Fibroblast of skin of right biceps (primary cell): Measurements from ENCODE around the gene PRRT1B.

Experiments
- DNase-seq: peaks from one replicate; pipeline ENCODE4 v3.0.0-alpha.2; 2013

The PRRT1B gene

GRCh38 chr9:131554087-131554842 lies 8.9 kb downstream of the PRRT1B start:
- DNase-seq, result no peak

GRCh38 chr9:131554843-131555351 lies 9.6 kb downstream of the PRRT1B start:
- DNase-seq, result no peak

- no peak for DNase-seq
Measured at GRCh38 chr9:131555841-131556673, 10.7 kb downstream of the PRRT1B start.

GRCh38 chr9:131557855-131558548 lies 12.7 kb downstream of the PRRT1B start:
- DNase-seq, result no peak

DNA sequence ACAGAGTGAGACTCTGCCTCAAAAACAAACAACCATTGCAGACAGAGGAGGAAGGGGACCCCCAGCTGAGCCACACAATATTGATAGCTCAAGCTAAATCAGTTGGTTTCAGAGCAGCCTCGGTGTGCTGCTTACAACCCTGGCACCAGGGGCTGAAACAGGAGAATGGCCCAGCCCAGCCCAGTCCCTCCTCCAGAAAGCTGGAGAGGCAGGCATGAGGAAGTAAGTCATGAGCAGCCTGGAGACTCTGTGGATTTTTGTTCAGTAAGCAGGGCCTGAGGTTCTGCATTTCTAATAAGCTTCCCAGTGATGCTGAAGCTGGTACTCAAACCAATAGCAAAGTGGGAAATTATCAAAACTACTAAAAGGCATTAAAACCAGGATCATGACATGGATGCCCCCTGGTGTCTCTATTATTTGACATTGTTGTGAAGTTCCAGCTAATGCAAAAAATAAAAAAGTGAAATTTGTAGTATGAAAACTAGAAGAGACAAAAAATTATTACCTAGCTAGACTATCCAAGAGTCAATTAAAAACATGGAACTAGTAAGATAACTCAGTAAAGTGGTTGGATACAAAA lies 14.2 kb downstream of the PRRT1B start:
- DNase-seq, result no peak

GRCh38 chr9:131562032-131562959 lies 17.0 kb downstream of the PRRT1B start:
- DNase-seq, result peak; percentile 49

GRCh38 chr9:131565369-131565768 lies 20.0 kb downstream of the PRRT1B start:
- DNase-seq, result no peak

DNA sequence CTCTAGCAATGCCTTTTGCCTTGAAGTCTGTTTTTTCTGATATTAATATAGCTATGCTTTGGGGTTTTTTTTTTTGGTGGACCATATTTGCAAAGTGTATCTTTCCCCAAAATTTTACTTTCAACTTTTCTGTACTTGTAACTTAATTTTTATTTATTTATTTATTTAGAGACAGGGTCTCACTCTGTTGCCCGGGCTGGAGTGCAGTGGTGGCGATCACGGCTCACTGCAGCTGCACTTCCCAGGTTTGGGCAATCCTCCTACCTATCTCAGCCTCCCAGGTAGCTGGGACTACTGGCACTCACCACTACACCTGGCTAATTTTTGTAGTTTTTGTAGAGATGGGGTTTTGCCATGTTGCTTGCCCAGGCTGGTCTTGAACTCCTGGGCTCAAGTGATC lies 20.8 kb downstream of the PRRT1B start:
- no peak for DNase-seq

- DNase-seq, result no peak
Measured at GRCh38 chr9:131567910-131568309, 22.6 kb downstream of the PRRT1B start.

GRCh38 chr9:131574730-131575640 lies 29.7 kb downstream of the PRRT1B start:
- no peak for DNase-seq

GRCh38 chr9:131575946-131576853 lies 30.9 kb downstream of the PRRT1B start:
- DNase-seq, result no peak

DNA sequence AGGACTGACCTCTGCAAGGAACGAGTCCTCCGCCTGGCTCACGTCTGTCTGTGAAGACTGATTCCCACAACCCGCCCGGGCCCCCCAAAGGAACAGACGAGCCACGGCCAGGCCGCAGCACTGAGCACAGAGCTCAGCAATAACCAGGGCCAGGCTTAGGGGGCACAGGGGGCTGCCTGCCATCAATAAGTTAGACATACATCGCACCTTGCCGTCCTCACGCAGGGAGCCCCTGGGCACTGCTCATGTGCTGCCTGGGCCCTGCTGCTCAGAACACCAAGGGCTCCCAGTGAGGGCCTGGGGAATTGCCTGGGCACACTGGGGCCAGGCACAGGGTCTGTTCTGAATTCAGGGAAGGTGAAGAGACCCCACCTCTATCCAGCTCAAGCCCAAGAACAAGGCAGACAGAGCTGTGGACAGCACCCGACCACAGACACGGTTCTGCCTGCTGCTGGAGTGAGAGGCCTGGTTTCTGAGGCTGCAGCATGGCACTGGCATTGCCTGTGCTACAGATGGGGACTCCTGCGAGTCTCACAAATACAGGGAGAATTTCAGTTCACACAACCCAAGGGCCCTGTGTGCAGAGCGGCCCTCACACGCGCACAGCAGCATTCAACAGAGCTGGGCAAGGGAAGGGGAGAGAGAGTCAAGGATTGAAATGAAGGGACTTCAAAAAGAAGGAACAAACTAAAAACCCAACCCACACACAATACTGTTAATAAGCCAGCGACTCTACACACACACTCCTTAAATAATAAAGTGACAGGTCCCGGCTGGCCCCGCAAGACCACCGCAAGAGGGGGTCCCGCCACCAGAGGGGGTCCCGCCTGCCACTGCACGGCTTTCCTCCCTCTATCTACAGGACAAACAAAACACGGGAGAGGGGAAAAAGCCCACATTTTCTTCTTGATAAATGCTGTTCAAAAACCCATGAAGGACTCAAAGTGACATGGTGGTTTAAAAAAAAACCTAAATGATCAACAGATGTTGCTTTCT lies 32.0 kb downstream of the PRRT1B start:
- DNase-seq, result no peak

DNA sequence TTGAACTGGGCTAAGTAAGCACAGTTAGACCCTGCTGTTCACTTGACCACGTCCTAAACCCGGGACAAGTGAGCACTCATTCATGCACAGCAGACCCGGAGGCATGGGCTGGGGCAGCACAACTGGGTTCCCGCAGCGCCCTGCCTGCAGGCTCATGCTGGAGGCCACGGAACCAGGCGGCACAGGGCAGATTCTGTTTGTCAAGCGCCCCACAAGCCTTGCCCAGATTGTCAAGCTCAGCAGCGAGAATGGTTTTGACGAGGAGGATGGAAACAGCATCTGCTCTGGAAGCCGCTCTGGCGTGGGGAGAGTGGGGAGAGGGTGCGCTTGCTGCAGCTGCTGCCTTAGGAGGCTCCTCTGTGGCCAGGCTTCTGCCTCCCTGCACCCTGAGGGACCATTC lies 32.7 kb downstream of the PRRT1B start:
- DNase-seq, result no peak

DNA sequence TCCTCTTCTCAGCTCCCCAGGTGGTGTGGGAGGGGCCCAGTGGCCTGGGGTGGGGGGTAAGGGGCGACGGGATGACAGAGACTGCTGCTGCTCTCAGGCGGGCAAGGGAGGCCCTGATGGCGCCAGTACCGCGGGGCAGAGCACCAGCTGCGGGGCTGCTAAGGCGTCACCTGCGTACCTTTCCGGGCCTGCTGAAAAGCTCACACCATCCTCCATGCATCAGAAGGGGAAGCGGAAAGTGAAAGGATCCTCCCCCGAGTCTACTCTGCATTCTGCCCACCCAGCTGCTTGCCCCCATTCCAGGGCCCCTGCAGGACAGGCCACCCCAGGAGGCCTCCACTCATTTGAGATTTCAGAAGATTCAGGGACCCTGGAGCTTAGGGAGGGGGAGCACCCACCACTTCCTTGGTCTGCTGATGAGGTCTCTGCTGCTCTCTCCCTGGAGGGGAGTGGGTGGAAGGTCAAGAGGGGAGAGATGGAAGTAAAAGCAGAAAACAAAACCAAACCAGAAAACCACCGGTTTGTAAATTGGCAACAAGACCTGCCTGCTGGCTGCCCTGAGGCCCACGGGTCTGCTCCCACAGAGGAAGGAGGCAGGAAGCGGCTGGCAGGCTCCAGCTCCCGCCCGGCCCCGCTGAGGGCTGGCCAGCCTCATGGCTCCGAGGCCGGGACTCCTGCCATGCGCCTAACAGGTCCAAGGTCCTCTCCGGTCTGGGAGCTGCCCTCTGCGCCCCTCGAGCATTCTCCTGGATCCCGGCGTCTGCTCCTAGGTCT lies 33.6 kb downstream of the PRRT1B start:
- no peak for DNase-seq

- no peak for DNase-seq
Measured at GRCh38 chr9:131579789-131580211, 34.5 kb downstream of the PRRT1B start.

GRCh38 chr9:131580358-131580757 lies 35.0 kb downstream of the PRRT1B start:
- no peak for DNase-seq

DNA sequence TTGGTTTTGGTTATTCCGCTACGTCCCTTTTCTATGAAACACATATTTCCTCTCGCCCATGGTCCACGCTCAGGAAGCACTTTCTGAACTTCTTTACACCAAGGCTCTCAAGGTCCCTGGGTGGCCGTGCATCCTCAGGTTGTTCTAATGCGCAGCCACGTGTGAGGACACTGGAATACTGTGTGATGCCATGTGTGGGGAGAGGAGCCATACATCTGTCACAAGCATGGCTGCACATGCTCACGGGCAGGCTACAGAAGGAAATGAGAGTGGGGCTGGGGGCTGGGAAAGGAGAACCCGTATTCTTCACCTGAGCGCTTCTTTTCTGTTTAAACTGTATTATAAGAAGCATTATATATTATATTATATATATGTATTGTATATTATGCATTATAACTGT lies 36.7 kb downstream of the PRRT1B start:
- DNase-seq, result no peak
